Urinary bladder (tissue), 4 donors: ENCODE measurements around the gene DDX49. TPM values are rescaled to one million over a fixed set of nuclear protein-coding genes. Genes with fewer than 3 reads are reported as not detected.

Experiments used
- DNase-seq: peaks from one replicate; pipeline ENCODE4 v3.0.0-alpha.2; 2015; ENCODE audit errors: extremely low spot score
- H3K27ac ChIP-seq: one replicate; pipeline ENCODE4 v1.5.1; 2013; ENCODE audit warnings: low read depth, mild to moderate bottlenecking, moderate library complexity
- H3K36me3 ChIP-seq: one replicate; pipeline ENCODE4 v1.6.1; 2013; ENCODE audit warnings: mild to moderate bottlenecking, moderate library complexity; ENCODE audit not compliant: insufficient read depth
- H3K4me1 ChIP-seq: one replicate; pipeline ENCODE4 v1.6.1; 2013; ENCODE audit warnings: mild to moderate bottlenecking, moderate library complexity; ENCODE audit not compliant: insufficient read depth
- H3K4me3 ChIP-seq: one replicate; pipeline ENCODE4 v1.5.1; 2013; ENCODE audit warnings: low read depth, low read length
- WGBS: extraction: QIAGEN DNeasy Blood & Tissue Kit; methylation state at CpG from one replicate; pipeline ENCODE4 v1.1.7; 2013; 5-methylcytosine and 5-hydroxymethylcytosine counted together
- polyA plus RNA-seq: library from polyadenylated mRNA; stranded (reverse); fragments of 200-250 nt; gene quantifications from one replicate; pipeline ENCODE4 v1.2.3, GENCODE V29; 2013
- total RNA-seq: library from RNA; depleted of rRNA; stranded (reverse); fragments of >200 nt; gene quantifications from one replicate; pipeline ENCODE4 v1.2.3, GENCODE V29; 2014
- donor health status: healthy with polysubstance abuse.
- donor health status: healthy.

The DDX49 gene
- total and polyA plus RNA-seq, 2 donors = 22.2 to 54.0 TPM

DNA sequence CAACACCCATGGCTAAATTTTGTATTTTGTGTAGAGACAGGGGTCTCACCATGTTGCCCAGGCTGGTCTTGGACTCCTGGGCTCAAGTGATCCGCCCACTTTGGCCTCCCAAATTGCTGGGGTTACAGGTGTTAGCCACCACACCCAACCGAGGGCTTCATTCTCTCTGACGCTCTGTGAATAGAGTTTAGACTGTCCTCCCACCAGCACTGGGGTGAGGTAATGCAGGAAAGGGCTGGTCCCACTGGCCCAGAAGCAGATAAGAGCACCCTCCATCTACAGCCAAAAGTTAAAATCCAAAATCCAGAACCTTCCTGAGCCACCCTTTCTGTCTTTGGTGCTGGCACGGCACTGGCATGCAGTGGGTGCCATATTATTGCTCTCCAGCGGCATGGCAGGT is 53.3 kb downstream of the DDX49 start:
- no peak overlapping the region for H3K27ac ChIP-seq
- WGBS = 84% methylated on average over 5 of the region's 5 CpGs
- H3K36me3 ChIP-seq = no peaks in the 10 kb centered on the region
- DNase-seq = no peak
- no peak overlapping the region for H3K4me3 ChIP-seq
- H3K4me1 ChIP-seq = no peaks in the 10 kb centered on the region

DNA sequence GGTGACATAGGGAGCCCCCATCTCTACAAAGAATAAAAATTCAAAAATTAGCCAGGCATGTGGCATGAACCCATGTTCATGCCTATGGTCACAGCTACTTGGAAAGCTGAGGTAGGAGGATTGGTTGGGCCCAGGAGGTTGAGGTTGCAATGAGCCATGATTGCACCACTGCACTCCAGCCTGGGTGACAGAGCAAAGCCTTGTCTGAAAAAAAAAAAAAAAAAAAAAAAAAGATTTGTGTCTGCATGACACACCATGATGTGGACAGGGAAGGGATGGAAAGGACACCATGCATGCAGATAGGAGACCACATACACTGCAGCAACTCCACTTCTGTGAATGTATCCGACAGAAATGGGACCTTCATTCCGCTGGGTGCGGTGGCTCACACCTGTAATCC is 55.5 kb downstream of the DDX49 start:
- DNase-seq = no peak
- Histone ChIP-seq H3K36me3 (no peaks in the 10 kb centered on the region), H3K4me3 (no peak overlapping the region), H3K4me1 (no peaks in the 10 kb centered on the region), H3K27ac (no peak overlapping the region)
- WGBS = 94% methylated on average over 3 of the region's 3 CpGs

DNA sequence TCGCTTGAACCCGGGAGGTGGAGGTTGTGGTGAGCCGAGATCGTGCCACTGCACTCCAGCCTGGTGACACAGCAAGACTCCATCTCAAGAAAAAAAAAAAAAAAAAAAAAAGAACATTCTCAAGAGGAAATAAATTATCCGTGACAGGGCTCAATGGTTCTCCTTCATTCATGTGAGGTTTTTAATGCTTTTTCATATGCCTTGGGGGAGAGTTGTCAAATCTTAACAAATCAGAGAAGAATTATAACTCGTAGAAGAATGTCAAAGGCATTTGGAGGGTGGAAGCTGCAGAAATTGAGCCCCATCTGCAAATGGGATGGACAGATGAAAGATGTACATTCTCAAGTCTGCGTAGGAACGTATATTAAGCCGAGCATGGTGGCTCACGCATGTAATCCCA is 56.4 kb downstream of the DDX49 start:
- H3K4me1 ChIP-seq = no peaks in the 10 kb centered on the region
- no peak overlapping the region for H3K27ac ChIP-seq
- no peak overlapping the region for H3K4me3 ChIP-seq
- no peaks in the 10 kb centered on the region for H3K36me3 ChIP-seq
- WGBS = 82% methylated on average over 10 of the region's 10 CpGs
- DNase-seq = no peak

Other genes with a start within 250 kb of the DDX49 start
- gene CRTC1, start 236.0 kb upstream of the DDX49 start, total RNA-seq = 4.8 TPM
- gene CRTC1, start 236.0 kb upstream of the DDX49 start, polyA plus RNA-seq = 13.6 TPM
- 0.90 TPM for gene COMP, start 128.4 kb upstream of the DDX49 start, total RNA-seq
- gene COMP, start 128.4 kb upstream of the DDX49 start, polyA plus RNA-seq = 25.0 TPM
- gene UPF1, start 87.8 kb upstream of the DDX49 start, total RNA-seq = 34.4 TPM
- 52.9 TPM for gene UPF1, start 87.8 kb upstream of the DDX49 start, polyA plus RNA-seq
- gene CERS1, start 23.6 kb upstream of the DDX49 start, total RNA-seq = 7.2 TPM
- 2.2 TPM for gene CERS1, start 23.6 kb upstream of the DDX49 start, polyA plus RNA-seq
- 47.1 TPM for gene COPE, start 328 bp upstream of the DDX49 start, total RNA-seq
- 188 TPM for gene COPE, start 328 bp upstream of the DDX49 start, polyA plus RNA-seq
- 20.7 TPM for gene HOMER3, start 21.5 kb downstream of the DDX49 start, total RNA-seq
- gene HOMER3, start 21.5 kb downstream of the DDX49 start, polyA plus RNA-seq = 28.4 TPM
- 55.8 TPM for gene SUGP2, start 113.8 kb downstream of the DDX49 start, total RNA-seq
- 36.3 TPM for gene SUGP2, start 113.8 kb downstream of the DDX49 start, polyA plus RNA-seq
- 19.6 TPM for gene ARMC6, start 113.9 kb downstream of the DDX49 start, total RNA-seq
- gene ARMC6, start 113.9 kb downstream of the DDX49 start, polyA plus RNA-seq = 20.3 TPM
- 7.1 TPM for gene SLC25A42, start 144.3 kb downstream of the DDX49 start, total RNA-seq
- gene SLC25A42, start 144.3 kb downstream of the DDX49 start, polyA plus RNA-seq = 14.8 TPM
- 8.8 TPM for gene TMEM161A, start 218.8 kb downstream of the DDX49 start, total RNA-seq
- 30.7 TPM for gene TMEM161A, start 218.8 kb downstream of the DDX49 start, polyA plus RNA-seq